ENCODE measurements around the gene SELPLG. TPM values are rescaled to one million over a fixed set of nuclear protein-coding genes. Genes with fewer than 3 reads are reported as not detected.

Gene SELPLG, protein sequence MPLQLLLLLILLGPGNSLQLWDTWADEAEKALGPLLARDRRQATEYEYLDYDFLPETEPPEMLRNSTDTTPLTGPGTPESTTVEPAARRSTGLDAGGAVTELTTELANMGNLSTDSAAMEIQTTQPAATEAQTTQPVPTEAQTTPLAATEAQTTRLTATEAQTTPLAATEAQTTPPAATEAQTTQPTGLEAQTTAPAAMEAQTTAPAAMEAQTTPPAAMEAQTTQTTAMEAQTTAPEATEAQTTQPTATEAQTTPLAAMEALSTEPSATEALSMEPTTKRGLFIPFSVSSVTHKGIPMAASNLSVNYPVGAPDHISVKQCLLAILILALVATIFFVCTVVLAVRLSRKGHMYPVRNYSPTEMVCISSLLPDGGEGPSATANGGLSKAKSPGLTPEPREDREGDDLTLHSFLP
- total RNA-seq: 1 to 10 TPM in 1 of 2 donors, under 1 TPM in 1; 1.00 to 1.4 TPM

GRCh38 chr12:108633534-108634248 lies at the start of gene SELPLG:
Gene SELPLG, minus strand, starts transcription at chr12:108633894. Its CDS starts 9,587 bp downstream, at chr12:108624307.

DNA sequence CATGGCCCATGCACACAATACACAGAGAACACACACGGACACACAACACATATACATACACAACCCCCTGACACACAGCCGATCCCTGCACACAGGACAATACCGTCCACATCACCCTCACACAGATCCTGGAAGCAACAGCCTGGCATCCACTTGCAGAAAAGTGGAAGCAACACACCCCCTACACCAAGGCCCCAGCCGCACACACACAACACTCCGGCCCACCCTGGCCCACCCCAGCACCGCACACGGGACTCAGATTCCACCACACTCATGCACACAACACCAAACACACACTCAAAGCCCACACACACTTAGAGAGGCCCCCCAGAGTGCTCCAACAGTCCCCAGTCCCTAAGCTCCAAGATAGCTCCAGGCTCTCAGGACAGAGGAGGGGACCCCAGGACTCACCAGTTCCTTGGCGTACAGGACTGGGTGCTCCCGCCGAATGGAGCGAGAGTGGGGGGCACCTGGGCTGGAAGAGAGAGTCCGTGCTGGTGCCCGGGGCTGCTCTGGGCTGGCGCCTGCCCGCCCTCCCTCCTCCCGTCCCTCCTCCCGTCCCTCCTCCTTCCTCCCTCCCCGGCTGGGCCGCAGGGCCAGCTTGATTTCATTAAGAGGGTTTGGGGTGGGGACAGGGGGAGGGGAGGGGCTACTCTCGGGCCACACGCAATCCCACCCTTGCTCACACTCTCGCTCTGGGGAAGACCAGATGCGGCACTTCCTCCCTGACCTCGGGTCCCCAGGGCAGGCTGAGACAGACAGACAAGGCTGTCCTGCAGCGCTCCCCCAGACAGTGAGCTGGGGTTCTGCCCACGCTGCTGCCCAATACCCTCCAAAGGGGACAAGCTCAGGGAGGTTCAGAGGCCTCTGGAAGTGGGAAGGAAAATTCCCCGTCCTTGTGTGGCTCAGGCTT lies 35.9 kb downstream of the SELPLG start, which contains the start of gene TMEM119:
TSS of gene TMEM119 (minus strand) at position 526 of the 913 bp plus-strand sequence. CDS start 5,701 bp downstream, outside the sequence.

Small RNA genes within 50 kb of the gene (small RNA-seq; reads per million reads assigned to genes)
- gene RNU7-169P: 0 reads per million in 2 donors

Other genes with a start within 250 kb of the SELPLG start
- 1 to 10 TPM; 5.7 to 5.9 TPM for gene FICD, start 118.6 kb downstream of the SELPLG start, total RNA-seq
- 10 to 100 TPM; 35.4 to 54.6 TPM for gene SART3, start 72.7 kb downstream of the SELPLG start, total RNA-seq
- gene ISCU, start 71.3 kb downstream of the SELPLG start, total RNA-seq: 10 to 100 TPM; 72.9 to 73.6 TPM
- gene TMEM119, start 35.8 kb downstream of the SELPLG start, total RNA-seq: 1 to 10 TPM in 1 of 2 donors, not detected in 1; 4.0 TPM
- gene CORO1C, start 97.6 kb upstream of the SELPLG start, total RNA-seq: 100 to 1,000 TPM; 146 to 287 TPM
- gene SSH1, start 223.7 kb upstream of the SELPLG start, total RNA-seq: 10 to 100 TPM; 49.9 to 52.9 TPM
- not detected for gene DAO, start 246.2 kb upstream of the SELPLG start, total RNA-seq

Data from melanocyte of skin (primary cell).